K562 (cell line): Measurements from ENCODE around the gene SPHK2. TPM values are rescaled to one million over a fixed set of nuclear protein-coding genes. Genes with fewer than 3 reads are reported as not detected.

Experiments
- ATF1 ChIP-seq, 2 experiments: fragments of 450-650 bp in 1 of 2; IDR thresholded peaks; 2 replicates each; pipeline ENCODE4 v1.6.1; 2016; ENCODE audit warnings: missing compliant biosample characterization in 1 of 2, missing genetic modification characterization in 1 of 2
- BCLAF1 ChIP-seq, 2 experiments: fragments of 450-650 bp in 1 of 2; IDR thresholded peaks; 2 replicates each; pipeline ENCODE4 v1.6.1; 2011 to 2017; ENCODE audit warnings: low read depth in 2 of 2, antibody characterized with exemption in 1 of 2, borderline replicate concordance in 1 of 2, low read length in 1 of 2, mild to moderate bottlenecking in 1 of 2, mixed read lengths in 1 of 2; ENCODE audit not compliant: control insufficient read depth in 1 of 2
- FOXK1 ChIP-seq: sonication (generic); formaldehyde crosslinking; IDR thresholded peaks from 2 replicates; pipeline ENCODE4 v1.8.0; 2022; ENCODE audit warnings: missing genetic modification reagents, mild to moderate bottlenecking, borderline replicate concordance
- TAF1 ChIP-seq: IDR thresholded peaks from 2 replicates; pipeline ENCODE4 v1.6.1; 2011; ENCODE audit warnings: mild to moderate bottlenecking, low read length, moderate library complexity; ENCODE audit not compliant: insufficient read depth, control insufficient read depth, severe bottlenecking; ENCODE audit errors: extremely low read depth
- ZNF134 ChIP-seq: fragments of 250-450 bp; sonication (Bioruptor Pico); conservative IDR thresholded peaks from 2 replicates; pipeline ENCODE4 v1.4.0; 2020
- ZNF197 ChIP-seq: fragments of 200-800 bp; sonication (Bioruptor generic); IDR thresholded peaks from 2 replicates; pipeline ENCODE4 v1.6.1; 2016; ENCODE audit warnings: low read depth, missing genetic modification characterization, missing compliant biosample characterization
- ZNF512 ChIP-seq: IDR thresholded peaks from 2 replicates; pipeline ENCODE4 v1.6.1; 2016; ENCODE audit warnings: missing genetic modification characterization, missing compliant biosample characterization
- ZZZ3 ChIP-seq: fragments of 450-650 bp; IDR thresholded peaks from 2 replicates; pipeline ENCODE4 v1.6.1; 2016; ENCODE audit warnings: antibody characterized with exemption, mild to moderate bottlenecking, moderate library complexity
- polyA plus RNA-seq, 8 experiments: library from polyadenylated mRNA; depleted of rRNA in 4 of 8; stranded (reverse) in 5 of 8; unstranded in 3 of 8; fragments of >200 nt; fragmentation: Nextera tagmentation in 2 of 8; fragmentation: Illumina TruSeq in 1 of 8; extraction: Ambion mirVana in 2 of 8; extraction: Trizol in 1 of 8; gene quantifications; 2 replicates each; pipeline versions ENCODE4 v1.2.1 to v1.2.3, GENCODE V29; 2011 to 2014; ENCODE audit warnings: inconsistent platforms in 1 of 8, missing spikeins in 1 of 8
- total RNA-seq, 7 experiments: library from RNA; depleted of rRNA in 6 of 7; stranded (reverse); fragments of >200 nt in 6 of 7; fragmentation: Illumina TruSeq in 2 of 7; extraction: Trizol in 2 of 7; gene quantifications; 2 replicates each; pipeline versions ENCODE4 v1.2.1 to v1.2.3, GENCODE V29; 2011 to 2021; ENCODE audit warnings: low replicate concordance in 1 of 7
- TF ChIP-seq, protein P1 (sequence below): sonication (generic); formaldehyde crosslinking; IDR thresholded peaks from 2 replicates; pipeline ENCODE4 v1.8.0; 2022; ENCODE audit warnings: mild to moderate bottlenecking, low read depth, missing genetic modification reagents
- TF ChIP-seq, protein P2 (sequence below): sonication (generic); formaldehyde crosslinking; IDR thresholded peaks from 2 replicates; pipeline ENCODE4 v1.8.0; 2023; ENCODE audit warnings: missing genetic modification reagents, mild to moderate bottlenecking, borderline replicate concordance
- TF ChIP-seq, protein P3 (sequence below): fragments of 450-650 bp; formaldehyde crosslinking; IDR thresholded peaks from 2 replicates; pipeline ENCODE4 v1.4.0; 2020; ENCODE audit warnings: mild to moderate bottlenecking

Gene SPHK2
- total and polyA plus RNA-seq, 9 of the 15 experiments (the other 6 are each of a cell fraction or from before 2014, with no cell fraction given): 0.10 to 15.2 (median 2.9) TPM

GRCh38 chr19:48623556-48624066, 4.3 kb downstream of the SPHK2 start (continued):
- TF ChIP-seq, protein P1, sequence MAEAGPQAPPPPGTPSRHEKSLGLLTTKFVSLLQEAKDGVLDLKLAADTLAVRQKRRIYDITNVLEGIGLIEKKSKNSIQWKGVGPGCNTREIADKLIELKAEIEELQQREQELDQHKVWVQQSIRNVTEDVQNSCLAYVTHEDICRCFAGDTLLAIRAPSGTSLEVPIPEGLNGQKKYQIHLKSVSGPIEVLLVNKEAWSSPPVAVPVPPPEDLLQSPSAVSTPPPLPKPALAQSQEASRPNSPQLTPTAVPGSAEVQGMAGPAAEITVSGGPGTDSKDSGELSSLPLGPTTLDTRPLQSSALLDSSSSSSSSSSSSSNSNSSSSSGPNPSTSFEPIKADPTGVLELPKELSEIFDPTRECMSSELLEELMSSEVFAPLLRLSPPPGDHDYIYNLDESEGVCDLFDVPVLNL (CRISPR knock-in tag): no peak
- TF ChIP-seq, protein P2, sequence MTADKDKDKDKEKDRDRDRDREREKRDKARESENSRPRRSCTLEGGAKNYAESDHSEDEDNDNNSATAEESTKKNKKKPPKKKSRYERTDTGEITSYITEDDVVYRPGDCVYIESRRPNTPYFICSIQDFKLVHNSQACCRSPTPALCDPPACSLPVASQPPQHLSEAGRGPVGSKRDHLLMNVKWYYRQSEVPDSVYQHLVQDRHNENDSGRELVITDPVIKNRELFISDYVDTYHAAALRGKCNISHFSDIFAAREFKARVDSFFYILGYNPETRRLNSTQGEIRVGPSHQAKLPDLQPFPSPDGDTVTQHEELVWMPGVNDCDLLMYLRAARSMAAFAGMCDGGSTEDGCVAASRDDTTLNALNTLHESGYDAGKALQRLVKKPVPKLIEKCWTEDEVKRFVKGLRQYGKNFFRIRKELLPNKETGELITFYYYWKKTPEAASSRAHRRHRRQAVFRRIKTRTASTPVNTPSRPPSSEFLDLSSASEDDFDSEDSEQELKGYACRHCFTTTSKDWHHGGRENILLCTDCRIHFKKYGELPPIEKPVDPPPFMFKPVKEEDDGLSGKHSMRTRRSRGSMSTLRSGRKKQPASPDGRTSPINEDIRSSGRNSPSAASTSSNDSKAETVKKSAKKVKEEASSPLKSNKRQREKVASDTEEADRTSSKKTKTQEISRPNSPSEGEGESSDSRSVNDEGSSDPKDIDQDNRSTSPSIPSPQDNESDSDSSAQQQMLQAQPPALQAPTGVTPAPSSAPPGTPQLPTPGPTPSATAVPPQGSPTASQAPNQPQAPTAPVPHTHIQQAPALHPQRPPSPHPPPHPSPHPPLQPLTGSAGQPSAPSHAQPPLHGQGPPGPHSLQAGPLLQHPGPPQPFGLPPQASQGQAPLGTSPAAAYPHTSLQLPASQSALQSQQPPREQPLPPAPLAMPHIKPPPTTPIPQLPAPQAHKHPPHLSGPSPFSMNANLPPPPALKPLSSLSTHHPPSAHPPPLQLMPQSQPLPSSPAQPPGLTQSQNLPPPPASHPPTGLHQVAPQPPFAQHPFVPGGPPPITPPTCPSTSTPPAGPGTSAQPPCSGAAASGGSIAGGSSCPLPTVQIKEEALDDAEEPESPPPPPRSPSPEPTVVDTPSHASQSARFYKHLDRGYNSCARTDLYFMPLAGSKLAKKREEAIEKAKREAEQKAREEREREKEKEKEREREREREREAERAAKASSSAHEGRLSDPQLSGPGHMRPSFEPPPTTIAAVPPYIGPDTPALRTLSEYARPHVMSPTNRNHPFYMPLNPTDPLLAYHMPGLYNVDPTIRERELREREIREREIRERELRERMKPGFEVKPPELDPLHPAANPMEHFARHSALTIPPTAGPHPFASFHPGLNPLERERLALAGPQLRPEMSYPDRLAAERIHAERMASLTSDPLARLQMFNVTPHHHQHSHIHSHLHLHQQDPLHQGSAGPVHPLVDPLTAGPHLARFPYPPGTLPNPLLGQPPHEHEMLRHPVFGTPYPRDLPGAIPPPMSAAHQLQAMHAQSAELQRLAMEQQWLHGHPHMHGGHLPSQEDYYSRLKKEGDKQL (CRISPR knock-in tag): no peak
- TF ChIP-seq ZZZ3 (no peak), ATF1 (CRISPR knock-in tag; IDR thresholded peaks at IDR 0.05) (no peak), ATF1 (tag; IDR thresholded peaks at IDR 0.05) (no peak), ZNF134 (CRISPR knock-in tag) (no peak), TAF1 (peak; percentile 29), BCLAF1 (IDR thresholded peaks at IDR 0.05; ENCODE audit: borderline replicate concordance in 1 of 2, control insufficient read depth in 1 of 2, low read depth in 2 of 2, low read length in 1 of 2) (no peak), ZNF197 (CRISPR knock-in tag) (0 out of 2 replicates have a peak, but pooled peaks have one; percentile 60), ZNF512 (tag) (no peak), FOXK1 (CRISPR knock-in tag) (peak; percentile 59; the same call in 1 of the 2 replicates)
- TF ChIP-seq, protein P3, sequence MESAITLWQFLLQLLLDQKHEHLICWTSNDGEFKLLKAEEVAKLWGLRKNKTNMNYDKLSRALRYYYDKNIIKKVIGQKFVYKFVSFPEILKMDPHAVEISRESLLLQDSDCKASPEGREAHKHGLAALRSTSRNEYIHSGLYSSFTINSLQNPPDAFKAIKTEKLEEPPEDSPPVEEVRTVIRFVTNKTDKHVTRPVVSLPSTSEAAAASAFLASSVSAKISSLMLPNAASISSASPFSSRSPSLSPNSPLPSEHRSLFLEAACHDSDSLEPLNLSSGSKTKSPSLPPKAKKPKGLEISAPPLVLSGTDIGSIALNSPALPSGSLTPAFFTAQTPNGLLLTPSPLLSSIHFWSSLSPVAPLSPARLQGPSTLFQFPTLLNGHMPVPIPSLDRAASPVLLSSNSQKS (CRISPR knock-in tag): no peak
